Measurements from ENCODE around the gene RPS19BP1.

The RPS19BP1 gene

DNA sequence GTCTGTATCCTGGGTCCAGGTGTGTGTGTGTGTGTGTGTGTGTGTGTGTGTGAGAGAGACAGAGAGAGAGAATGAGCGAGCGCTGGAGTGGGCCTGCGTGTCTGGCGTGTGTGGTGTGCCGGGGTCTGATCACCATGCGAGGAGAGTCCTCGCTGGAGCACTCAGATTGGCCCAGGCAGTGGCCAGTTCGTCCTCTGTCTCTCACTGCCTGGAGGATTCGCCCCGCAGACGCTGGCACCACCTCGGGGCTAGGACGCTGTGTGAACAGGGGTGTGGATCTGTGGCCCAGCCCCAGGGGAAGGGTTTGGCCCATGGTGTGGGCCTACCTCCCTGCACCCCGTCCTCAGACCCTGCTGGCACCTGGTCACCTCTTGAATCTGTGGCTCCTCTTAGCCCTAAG lies 26.4 kb upstream of the RPS19BP1 start:
- no peak for DNase-seq

DNA sequence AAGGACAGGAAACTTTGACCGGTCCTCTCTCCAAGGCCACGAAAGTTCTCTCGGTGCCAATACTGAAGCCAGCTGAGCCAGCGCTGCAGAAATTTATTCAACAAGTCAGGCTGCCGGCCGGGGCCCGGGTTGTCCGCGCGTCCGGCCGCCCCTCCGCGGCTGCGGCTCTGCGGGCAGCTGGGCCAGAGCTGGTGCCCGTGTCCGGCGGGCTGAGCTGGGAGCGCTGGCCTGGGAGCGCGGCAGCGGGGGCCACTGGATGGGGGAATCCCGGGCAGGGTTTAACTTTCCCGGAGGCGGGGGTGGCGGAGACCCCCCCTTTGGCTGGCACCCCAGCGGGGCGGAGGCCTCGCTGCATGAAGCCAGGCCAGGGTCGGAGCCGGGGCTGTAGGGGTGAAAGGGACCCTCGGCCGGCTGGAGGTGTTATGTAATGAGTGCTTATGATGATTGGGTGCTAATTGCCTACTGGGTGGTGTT lies 25.7 kb upstream of the RPS19BP1 start:
- no peak for DNase-seq

DNA sequence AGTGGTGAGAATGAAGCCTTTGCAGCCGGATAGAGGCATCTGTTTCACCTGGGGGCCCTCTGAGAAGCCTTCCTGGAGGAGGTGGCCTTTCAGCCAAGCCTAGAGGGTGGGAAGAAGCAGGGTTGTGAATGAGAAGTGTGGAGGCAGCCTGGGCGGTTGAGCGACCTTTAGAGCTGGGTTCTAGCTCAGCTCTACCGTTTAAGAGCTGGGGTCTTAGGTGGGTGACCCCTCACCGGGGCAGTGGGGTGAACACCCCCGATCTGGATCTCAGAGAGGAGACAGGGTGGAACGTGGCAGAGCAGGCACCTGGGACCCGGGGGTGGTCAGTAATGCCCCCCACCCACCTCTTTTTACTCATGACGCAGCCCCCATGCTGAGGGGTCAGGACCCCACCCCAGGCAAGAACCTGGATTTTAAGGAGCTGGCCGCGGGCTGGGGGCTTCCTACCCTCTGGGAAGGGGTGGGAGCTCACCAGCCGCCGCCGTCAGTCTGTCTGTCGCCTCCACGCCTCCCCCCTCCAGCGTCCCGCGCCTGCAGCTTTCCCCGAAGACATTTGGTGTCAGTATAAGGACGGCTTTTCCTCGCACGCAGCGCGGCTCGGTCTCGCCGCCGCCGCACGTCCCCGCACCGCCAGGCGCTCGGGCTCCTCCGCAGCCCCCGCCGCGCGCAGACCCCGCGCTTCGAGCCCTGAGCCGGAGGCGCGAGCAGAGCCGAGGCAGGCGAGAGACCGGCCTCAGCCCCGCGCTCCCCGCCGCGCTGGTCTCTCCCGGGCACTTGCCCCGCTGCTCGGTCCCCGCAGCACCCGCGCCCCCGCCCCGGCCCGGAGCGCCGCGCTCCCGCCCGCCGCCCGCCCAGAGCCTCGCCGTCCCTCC lies 24.7 kb upstream of the RPS19BP1 start:
- DNase-seq: peak; percentile 17

DNA sequence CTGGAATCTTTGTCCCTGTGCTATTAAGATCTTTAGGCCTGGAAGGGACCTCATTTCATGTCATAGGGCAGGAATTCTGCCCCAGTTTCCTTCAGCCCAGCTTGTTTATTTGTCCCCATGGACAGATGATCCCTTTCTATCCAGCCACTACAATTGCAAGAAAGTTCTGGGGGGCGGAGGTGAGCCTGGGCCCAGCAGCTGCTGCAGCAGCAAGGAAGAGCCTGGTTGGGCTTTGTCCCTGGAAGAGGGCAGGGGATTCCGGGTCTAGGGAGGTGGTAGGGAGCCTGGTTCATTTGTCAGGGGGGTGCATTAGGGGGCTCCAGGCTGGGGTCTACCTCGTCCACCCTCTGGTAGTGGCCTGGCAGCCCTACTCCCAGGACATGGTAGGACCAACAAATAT lies 21.6 kb upstream of the RPS19BP1 start:
- DNase-seq: no peak

DNA sequence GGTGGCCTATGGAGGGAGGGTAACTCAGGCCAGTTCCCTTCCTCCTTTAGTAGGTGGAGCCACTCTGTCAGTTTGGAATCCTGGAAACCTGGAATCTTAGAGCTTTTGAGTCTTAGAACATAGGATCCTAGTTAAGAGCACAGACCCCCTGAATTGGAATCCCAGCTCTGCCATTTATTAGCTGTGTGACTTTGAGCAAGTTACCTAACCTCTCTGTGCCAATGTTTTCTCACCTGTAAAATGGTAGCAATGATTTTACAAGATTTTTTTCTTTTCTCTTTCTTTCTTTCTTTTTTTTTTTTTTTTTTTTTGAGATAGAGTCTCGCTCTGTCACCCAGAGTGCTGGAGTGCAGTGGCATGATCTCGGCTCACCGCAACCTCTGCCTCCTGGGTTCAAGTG lies 20.9 kb upstream of the RPS19BP1 start:
- no peak for DNase-seq

DNA sequence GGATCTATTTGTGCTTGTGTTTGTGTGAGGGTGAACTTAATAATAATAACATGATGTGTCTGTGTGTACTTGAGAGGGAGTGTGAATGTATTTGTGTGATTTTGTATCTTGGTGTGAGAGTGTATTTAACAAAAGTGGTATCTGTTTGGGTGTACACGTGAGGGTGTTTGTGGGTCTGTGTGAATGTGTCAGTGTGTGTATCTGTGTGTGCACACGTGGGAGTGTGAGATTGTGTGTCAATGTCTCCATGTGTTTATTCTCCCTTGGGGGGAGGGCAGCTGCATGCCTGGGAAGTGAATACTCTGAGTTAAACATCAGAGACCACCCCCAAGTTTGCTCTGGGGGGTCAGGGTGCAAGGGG lies 15.0 kb upstream of the RPS19BP1 start:
- no peak for DNase-seq

DNA sequence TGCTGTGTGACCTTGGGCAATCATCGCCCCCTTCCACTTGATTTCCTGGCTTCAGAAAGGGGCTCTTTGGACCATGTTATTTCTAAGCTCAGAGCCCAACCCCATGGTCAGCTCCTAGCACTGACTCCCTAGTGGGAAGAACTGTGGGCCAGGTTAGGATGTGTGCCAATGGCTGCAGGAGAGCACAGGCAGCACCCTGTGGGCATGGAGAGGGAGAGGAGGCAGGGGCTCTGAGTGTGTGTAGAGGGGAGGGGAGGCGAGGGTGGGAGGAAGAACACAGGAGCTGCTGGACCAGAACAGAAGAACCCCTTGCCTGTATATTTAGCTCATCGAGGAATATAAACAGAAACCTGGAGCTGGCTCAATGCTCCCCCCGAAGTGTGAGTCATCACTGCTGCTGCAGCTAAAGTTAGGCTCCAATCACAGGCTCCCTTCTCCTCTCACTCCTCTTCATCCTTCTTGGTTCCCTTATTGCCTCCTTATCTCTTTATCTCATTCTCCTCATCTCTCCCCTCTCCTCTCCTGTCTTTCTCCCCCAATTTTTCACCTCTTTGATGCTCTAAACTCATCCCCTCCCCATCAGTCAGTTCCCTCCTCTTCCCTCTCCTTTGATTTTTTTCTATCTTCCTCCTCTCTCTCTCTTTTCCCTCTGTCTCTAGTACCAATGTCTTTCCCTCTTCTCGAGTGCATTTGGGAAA lies 14.5 kb upstream of the RPS19BP1 start:
- DNase-seq: peak; percentile 24

DNA sequence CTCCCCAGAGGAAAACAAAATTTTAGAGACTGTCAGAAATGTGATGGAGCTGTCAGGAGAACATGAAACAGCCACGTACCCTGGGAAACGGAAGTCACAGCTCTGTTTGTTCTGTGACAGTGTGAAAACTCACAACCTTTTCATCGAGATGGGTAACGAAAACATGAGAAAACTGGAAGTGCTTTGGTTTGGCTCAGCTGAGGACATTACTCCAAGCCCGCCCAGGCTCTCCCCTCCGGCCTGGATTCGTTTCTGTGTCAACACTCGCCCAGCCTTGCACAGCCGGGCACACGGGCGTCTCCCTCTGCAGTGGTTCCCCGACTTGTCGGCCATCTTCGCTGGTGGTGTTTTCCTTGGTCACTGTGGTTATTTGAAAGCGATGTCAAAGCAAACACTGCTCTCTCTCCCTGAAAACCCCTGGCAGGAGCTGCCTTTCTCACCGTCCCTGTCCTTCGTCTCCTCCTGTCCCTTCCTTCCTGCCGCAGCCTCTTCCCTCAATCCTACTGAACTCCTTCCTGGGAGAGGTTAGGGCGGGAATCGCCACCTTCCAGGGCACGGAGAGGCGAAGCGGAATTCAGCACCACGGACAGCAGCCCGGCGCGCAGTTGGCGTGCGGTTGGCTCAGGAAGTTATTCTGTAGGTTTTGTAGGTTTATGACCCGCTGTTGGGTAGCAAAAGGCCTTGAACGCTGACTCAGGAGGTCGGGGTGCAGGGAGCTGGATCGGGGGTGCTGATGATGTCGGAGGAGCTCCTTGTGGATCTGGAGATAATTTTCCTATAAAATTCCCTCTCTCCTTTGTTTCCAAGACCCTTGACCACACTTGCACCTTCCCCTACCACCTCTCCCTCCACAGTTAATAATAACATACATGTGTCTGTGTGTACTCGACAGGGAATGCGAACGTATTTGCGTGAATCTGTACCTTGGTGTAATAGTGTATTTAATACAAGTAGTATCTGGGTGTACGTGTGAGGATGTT lies 13.1 kb upstream of the RPS19BP1 start:
- peak; percentile 39 for DNase-seq

DNA sequence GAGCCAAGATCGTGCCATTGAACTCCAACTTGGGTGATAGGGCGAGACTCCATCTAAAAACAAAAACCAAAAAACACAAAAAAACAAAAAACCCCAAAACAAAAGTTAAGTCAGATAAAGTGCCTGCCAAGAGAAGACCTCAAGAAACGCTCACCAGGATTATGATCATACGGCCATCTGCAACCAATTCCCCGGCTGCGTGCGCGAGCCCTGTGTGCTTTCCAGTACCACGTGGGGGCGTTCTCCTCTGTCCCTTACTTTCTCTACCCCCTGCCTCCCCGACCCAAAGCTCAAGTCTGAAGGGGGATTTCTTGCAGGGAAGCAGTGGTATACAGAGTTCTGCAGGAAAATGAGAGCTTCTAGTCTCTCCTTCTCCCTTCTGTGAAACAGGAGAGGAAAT lies 10.5 kb upstream of the RPS19BP1 start:
- no peak for DNase-seq

DNA sequence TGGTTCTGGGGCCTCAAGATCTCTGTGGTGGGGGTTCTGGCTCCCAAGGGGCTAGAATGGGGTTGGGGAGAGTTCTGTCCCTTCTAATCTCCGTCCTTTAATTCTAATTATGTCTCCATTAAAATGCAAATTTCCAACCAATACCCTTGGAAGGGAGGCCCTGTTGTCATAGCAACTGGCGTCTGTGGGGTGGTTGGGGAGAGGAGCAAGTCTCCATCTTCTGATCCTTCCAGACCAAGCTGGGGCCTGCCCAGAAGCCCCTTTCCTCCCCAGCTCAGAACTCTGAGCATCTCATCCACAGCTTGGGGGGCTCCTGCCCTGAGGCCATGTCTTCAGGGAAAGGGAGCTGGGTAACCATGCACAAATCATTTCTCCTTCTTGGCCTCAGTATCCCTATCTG lies 5.4 kb upstream of the RPS19BP1 start:
- no peak for DNase-seq

DNA sequence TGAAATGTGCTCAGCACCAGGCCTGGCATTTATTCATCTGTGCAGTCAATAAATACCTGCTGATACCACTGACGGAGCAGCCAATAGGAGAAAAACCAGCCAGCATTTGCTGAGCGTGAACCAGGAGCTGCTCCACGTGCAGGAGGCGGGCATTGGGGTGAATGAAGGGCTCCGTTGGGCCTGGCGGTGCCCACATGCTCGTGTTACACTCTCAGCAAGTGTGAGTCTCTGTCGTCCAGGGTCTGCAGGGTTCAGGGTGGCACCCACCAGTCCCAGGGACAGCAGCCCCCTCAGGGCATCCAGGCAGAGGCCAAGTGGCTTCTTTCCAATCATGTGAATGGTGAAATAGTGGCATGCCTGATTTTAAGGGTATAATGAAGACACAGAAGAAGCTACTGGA lies 4.2 kb upstream of the RPS19BP1 start:
- DNase-seq: no peak

DNA sequence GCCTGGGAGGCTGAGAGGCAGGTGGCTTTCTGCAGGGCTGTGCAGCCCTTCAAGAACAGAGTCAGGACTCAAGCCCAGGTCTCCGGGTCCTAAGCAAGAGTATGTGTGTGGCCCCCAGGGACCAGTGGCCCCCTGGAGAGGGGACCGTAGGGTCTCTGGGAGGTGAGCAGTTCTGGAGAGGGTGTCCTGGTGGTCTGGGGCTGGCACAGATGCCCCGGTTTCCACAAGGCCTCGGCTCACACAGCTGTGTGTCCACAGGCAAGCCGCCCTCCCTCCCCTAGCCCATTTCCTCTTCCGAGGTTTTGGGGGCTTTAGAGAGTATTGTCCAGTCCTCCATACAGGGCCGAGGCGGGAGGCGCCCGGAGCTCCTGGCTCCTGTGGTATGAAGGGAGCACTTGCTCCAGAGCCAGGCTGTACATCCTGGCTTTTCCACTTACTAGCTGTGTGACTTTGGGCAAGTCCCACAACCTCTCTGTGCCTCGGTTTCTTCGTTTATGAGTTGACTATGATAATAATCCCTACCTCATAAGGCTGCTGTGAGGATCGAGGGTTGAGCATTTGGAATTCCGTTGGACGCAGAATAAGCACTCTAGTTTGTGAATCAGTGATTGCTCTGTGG lies 3.4 kb upstream of the RPS19BP1 start:
- DNase-seq: no peak

DNA sequence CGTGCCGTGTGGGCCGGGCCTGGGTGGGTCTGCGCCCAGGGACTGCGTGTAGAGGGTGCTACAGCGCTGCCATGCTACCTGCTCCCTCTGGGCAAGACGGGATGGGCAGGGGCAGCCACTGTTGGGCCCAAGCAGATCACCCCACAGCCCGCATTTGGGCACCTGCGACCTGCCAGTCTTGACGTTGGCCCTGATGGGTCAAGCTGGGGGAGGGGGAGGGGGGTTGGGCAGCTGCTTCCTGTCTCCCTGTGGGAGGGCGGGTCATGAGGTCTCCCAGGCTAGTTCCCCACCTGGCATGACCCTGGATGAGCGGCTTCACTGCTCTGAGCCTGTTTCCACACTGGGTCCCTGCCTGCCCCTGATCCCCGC lies 2.8 kb upstream of the RPS19BP1 start:
- DNase-seq: no peak

DNA sequence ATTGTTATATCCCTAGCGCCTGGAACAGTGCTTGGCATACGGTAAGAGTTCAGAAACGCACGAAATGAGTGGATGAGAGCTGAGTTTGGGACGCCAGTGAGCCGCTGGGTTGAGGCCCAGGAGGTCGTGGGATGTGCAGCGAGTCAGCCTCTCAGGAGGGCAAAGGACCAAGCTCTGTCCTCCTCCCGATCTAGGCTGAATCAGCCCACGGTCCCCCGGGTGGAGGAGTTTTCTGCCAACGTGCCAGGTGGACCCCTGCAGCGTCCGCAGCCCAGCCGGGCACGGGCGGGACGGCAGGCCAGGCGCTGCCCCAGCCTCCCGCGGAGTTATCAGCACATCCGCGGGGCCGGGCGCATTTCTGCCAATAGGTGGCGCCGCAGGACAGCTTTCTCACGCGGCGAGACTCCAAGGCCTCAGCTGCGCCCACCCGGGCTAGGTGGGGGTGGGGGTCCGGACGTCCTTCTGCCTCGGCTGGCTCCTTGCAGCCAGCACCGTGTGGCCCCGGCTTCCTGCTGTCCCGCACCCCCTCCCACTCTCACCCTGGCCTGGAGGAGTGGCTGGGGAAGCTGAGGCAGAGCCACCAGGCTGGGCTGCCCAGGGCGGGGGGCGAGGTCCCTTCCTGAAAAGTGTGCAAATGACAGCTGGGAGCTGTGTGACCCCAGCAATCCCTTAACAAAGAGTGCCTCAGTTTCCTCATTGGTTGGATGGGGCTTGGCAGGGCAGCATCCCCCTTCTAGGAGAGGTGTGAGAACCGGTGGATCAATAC lies 2.2 kb upstream of the RPS19BP1 start:
- peak; percentile 77 for DNase-seq

DNA sequence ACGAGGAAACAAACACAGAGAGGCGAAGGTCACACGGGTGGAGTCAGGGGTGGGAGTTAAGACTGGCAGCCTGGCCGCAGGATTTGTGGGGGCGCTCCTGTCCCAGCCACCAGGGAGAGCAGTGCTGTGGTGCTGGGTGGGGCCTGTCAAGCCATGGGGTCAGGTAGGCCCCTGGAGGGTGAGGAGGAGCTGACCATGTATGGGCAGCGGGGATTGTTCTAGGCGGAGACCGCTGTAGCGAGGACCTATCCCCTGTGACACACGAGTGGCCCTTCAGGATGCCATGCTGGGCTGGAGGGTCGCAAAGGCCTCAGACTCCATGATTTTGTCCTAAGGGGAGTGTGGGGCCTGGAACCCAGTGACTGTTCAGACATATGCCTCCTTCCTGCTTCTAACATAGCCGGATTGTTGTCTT lies 1.6 kb upstream of the RPS19BP1 start:
- DNase-seq: no peak

DNA sequence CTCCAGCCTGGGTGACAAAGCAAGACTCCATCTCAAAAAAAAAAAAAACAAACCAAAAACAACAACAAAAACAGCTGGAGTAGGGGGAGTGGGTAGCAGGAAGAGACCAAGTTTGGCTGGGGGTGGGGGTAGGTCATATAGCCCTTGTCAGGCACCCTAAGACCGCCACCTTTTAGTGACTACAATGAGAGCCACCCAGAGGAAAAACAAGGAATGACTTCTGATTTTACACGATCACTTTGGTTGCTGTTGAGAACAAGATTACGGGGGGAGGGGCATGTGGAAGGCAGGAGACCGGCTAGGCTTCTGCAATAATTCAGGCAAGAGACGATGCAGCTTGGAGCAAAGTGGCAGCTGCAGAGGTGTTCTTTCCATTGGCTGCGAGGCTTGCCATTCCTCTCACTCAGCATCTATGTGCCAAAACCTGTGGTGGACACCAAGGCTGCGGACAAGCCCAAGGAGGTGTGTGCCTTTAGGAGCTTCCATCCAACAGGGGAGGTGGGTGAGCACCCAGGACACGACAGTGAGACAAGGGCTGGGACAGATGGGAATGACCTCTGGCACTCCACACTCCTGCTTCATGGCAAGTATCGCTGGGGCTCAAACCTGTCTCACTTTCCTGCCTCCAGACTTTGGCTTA lies 1.7 kb downstream of the RPS19BP1 start:
- peak; percentile 48 for DNase-seq

DNA sequence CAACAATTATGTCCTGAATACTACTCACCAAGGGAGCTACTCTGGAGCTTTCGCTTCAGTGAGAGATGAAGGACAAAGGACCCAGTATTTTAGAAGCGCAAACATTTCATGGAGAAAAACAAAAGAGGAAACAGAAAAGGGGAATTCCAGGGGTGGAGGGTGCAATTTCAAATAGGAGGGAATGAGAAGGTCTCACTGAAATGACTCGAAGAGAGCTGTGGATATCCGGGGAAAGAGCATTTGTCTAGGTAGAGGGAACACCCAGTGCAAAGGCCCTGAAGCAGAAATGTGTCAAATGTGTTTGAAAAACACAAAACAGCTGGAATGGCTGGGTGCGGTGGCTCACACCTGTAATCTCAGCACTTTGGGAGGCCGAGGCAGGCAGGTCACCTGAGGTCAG lies 2.4 kb downstream of the RPS19BP1 start:
- DNase-seq: no peak

DNA sequence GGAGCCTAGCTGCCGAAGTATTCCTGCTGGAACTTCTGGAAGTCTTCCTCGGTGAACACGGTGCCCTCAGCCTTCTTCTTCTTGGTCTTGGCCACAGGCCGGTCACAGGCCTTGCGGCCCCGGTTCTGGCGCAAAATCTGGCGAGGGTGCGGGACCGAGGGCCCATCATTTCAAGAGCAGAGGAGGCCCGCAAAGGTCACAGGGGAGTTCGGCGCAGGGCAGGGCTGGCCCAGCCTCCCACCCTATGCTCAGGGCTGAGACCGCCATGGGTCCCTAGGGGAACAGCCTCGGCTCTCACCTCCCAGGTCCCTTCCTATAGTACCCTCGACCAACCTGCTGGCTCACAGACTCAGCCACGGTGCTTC lies 3.1 kb downstream of the RPS19BP1 start:
- no peak for DNase-seq

DNA sequence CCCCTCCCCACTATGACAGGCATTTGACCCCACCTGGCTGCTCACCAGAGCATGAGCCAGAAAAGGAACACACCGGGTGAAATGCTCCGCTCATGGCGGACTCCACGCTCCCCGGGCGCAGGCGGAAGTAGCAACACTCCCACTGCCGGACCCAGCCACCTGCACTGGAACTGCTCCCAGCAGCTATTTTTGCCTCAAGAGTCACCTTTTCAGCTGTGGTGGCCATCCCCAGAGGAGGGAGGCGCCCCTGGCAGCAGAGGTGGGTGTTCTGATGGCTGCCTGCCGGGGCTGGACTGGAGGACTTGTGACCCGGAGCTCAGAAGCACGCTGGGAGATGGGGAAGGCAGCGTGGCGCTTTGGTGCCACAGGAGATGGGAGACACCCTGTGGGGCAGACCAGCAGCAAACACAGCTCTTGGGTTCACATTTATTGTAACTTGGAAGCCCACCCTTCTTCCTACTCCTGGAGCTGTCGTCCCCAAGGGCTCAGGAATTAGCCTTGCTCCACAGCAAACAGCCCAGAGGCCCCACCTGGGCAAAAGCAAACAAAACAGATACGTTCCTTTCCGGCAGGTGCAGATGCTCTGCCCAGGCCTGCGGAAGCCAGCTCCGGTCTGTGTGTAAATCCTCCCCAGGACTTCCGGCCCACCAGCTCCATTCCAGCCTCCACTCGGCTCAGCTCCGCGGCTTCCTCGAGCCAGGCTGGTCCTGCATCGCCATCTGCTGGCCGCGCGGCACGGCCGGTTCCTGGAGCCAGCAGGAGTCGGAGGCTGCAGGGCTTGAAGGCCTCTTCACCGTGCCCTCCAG lies 3.7 kb downstream of the RPS19BP1 start:
- peak; percentile 86 for DNase-seq

DNA sequence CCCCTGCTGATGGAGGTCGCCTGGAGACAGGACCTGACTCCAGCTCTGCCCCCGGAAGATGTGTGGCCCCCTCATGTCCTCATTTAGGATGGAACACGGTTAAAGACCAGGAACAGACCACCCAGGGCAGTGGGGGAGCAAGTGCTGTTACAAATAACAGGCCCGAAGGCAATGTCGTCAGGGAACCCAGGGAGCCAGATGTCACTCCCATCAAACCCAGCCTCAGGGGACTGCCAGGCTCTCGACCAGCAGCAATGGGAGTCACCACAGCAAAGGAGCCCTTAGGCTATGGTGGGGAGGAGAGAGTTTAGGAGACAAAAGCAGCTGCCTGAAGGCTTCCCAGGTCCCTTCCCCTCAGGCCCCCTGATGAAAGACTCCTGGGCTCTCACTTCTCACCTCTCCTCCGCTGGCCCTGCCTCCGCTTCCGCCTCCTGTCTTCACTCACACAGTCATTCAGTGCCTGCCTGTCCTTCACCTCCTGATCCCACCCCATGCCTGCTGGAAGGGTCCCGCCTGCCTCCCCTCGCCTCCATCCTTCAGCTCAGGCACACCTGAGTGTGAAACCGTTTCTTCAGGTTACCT lies 4.4 kb downstream of the RPS19BP1 start:
- DNase-seq: no peak
